GM18951 (cell line): ENCODE measurements around the gene DEXI.

Experiments used
- POLR2A ChIP-seq: IDR thresholded peaks from 4 replicates; pipeline ENCODE4 v1.6.1; 2011; ENCODE audit warnings: mild to moderate bottlenecking; ENCODE audit not compliant: insufficient read length, insufficient read depth; ENCODE audit errors: extremely low read depth
- in situ Hi-C: fragments of 300-500 bp; cut with MboI; formaldehyde crosslinking; loops from one replicate; pipeline ENCODE4 v1.12.0; 2022; ENCODE audit warnings: low sequenced_read_pairs, mixed read lengths, inconsistent platforms; ENCODE audit not compliant: unreplicated experiment

DEXI gene

DNA sequence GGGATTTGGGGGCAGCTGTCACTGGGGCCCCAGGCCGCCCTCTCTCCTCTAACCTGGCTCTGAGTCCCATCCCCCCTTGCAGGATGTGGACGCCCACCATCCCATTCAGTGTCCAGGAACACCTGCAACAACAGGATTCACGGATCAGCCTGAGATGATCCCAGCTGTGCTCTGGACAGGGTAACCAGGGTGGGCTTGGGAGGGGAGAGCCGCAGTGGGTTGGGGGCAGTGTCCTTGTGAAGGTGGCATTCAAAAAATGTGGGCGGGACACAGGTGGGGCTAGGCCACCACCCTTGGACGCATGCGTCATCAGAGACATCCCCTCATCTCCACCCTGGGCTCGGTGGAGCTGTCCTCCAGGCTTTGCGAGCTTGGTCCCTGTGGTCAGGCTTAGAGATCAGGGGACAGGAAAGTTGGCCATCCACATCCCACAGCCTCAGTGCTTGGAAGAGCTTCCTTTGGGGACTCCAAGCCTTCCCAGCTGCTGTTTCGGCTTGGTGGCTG is 19.1 kb downstream of the DEXI start:
- no peak for TF ChIP-seq POLR2A

GRCh38 chr16:10922328-10923145 is 19.7 kb downstream of the DEXI start:
- TF ChIP-seq POLR2A, result no peak
- in situ Hi-C loops, result no loop called here

More for the DNA sequence above, 19.1 kb downstream of the DEXI start:
- in situ Hi-C loops, result no loop called here

DNA sequence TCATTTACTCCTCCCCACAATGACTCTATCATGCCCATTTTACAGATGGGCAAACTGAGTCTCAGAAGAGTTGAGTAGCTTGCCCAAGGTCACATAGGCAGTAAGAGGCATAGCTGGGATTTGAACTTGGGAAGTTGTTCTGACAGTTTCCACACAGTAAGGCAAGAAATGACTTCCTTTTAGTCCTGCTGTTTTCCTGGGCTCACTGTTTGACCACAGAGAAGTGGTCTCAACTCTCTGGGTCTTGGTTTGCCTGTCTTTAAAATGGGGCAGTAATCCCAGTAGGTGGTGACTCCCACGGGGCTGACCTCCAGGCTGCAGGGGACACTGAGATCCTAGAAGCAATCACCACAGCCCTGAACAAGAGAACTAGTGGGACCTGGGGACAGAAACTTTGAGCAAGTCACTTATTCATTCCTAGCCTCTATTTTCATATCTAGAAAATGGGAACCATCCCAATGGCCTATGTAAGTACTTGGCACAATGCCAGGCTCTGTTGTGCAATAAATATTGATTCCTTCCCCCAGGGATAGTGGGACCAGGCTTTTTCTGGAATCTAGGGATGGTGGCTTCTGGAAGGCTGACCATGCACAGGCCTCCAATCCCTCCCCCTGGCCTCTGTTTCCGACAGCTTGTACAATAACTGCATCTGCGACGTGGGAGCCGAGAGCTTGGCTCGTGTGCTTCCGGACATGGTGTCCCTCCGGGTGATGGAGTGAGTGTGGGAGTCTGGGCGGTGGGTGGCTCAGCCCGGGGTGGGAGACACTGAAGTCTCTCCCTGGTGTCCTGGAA is 20.5 kb downstream of the DEXI start:
- no peak for TF ChIP-seq POLR2A
- in situ Hi-C loops, result no loop called here

GRCh38 chr16:10920726-10921427 is 21.4 kb downstream of the DEXI start:
- TF ChIP-seq POLR2A, result no peak
- in situ Hi-C loops, result no loop called here

DNA sequence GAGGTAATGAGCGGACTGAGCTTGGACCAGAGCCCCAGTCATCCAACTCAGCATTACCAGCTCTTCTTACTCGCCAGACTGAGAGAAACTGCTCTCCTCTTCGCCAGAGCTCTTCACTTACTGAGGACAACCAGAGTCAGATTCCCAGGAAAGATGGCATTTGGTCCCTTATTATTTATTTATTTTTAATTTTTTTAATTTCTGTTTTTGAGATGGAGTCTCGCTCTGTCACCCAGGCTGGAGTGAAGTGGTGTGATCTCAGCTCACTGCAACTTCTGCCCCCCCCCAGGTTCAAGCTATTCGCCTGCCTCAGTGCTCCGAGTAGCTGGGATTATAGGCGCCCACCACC is 23.3 kb downstream of the DEXI start:
- no peak for TF ChIP-seq POLR2A
- in situ Hi-C loops, result loop anchor here (10.0 kb wide), 1 partner anchor 394 kb away; no protein-coding TSS in a partner anchor

- in situ Hi-C loops, result loop anchor here (10.0 kb wide), 1 partner anchor 394 kb away; no protein-coding TSS in a partner anchor
- peak; percentile 31 for TF ChIP-seq POLR2A
Observed at GRCh38 chr16:10918294-10919002, 23.8 kb downstream of the DEXI start.

DNA sequence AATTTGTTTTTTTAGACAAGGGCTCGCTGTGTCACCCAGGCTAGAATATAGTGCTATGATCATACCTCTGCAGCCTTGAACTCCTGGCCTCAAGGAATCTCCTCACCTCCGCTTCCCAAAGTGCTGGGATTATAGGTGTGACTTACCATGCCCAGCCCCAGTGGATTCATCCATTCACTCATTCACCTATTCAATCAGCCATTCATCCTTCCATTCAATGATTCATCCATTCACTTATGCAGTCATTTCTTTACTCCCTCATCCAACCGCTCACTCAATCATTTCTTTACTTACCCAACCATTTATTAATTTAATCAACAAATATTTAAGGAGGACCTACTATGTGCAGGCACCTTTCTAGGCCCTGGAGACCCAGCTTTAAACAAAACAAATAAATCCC is 25.7 kb downstream of the DEXI start:
- in situ Hi-C loops, result loop anchor here (10.0 kb wide), 1 partner anchor 392 kb away; no protein-coding TSS in a partner anchor
- no peak for TF ChIP-seq POLR2A

GRCh38 chr16:10911267-10911666 is 31.0 kb downstream of the DEXI start:
- no peak for TF ChIP-seq POLR2A
- in situ Hi-C loops, result loop anchor here (10.0 kb wide), 1 partner anchor 386 kb away; no protein-coding TSS in a partner anchor

GRCh38 chr16:10907757-10908045 is 34.6 kb downstream of the DEXI start:
- in situ Hi-C loops, result loop anchor here (10.0 kb wide), 1 partner anchor 163 kb away; the partner anchor contains the start of gene NUBP1

GRCh38 chr16:10906914-10907756 is 35.1 kb downstream of the DEXI start:
- in situ Hi-C loops, result loop anchor here (10.0 kb wide), 1 partner anchor 162 kb away; the partner anchor contains the start of gene NUBP1
- no peak for TF ChIP-seq POLR2A

More at GRCh38 chr16:10907757-10908045, 34.6 kb downstream of the DEXI start:
- no peak for TF ChIP-seq POLR2A

DNA sequence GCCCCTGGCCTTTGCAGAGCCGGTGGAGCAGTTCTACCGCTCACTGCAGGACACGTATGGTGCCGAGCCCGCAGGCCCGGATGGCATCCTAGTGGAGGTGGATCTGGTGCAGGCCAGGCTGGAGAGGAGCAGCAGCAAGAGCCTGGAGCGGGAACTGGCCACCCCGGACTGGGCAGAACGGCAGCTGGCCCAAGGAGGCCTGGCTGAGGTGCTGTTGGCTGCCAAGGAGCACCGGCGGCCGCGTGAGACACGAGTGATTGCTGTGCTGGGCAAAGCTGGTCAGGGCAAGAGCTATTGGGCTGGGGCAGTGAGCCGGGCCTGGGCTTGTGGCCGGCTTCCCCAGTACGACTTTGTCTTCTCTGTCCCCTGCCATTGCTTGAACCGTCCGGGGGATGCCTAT is 35.8 kb downstream of the DEXI start:
- no peak for TF ChIP-seq POLR2A
- in situ Hi-C loops, result loop anchor here (10.0 kb wide), 1 partner anchor 162 kb away; the partner anchor contains the start of gene NUBP1
